ENCODE measurements around the gene SF1. TPM values are rescaled to one million over a fixed set of nuclear protein-coding genes. Genes with fewer than 3 reads are reported as not detected.
A peak's percentile ranks its signal among the peaks of the same experiment; 100 is the strongest.

SF1 gene
- total RNA-seq, 1 experiment from 2014 or later: 386 TPM

DNA sequence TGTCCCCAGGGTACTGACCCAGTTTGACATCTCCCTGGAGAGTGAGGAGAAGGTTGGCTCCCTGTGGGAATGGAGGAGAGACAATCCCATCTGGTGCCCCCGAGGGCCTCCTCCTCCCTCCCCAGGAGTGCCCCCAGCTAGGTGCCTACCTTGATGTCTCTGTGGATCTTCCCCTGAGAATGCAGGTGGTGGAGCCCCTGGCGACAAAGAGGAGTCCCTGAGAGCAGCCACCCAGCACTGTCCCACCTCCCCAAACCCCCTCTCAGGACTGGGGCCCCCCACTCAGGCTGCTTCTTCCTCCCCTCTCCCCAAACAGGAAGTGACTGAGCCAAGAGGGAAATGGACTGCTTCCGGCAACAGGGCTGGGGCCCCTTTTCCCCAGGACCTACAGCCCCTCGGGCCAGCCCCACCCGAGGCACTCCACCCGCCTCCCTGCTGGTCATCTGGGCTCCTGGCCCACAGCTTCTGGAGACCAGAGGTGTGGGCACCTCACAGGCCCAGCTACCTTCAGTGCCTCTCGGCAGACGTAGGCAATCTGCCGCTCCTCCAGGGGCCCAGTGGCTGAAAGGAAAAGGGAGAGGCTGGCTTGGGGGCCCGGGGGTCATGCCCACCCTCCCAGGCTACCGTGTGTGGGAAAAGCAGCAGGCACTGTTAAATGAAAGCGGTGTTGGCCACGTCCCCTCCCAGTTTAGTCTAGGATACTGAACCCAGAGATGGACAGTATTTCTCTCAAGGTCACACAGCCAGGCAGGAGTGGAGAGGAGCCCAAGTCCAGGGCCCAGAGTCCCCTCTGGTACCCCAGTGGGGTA is 23.4 kb upstream of the SF1 start:
- H3K27ac Mint-ChIP-seq (ENCODE audit: unreplicated experiment): no peak overlapping the region
- peaks cover 16% of the 10 kb centered on the region for H3K36me3 Mint-ChIP-seq (ENCODE audit: insufficient read depth, unreplicated experiment)
- ChIA-PET POLR2A (no interaction called here), CTCF (no interaction called here)
- TF ChIP-seq, protein P1, sequence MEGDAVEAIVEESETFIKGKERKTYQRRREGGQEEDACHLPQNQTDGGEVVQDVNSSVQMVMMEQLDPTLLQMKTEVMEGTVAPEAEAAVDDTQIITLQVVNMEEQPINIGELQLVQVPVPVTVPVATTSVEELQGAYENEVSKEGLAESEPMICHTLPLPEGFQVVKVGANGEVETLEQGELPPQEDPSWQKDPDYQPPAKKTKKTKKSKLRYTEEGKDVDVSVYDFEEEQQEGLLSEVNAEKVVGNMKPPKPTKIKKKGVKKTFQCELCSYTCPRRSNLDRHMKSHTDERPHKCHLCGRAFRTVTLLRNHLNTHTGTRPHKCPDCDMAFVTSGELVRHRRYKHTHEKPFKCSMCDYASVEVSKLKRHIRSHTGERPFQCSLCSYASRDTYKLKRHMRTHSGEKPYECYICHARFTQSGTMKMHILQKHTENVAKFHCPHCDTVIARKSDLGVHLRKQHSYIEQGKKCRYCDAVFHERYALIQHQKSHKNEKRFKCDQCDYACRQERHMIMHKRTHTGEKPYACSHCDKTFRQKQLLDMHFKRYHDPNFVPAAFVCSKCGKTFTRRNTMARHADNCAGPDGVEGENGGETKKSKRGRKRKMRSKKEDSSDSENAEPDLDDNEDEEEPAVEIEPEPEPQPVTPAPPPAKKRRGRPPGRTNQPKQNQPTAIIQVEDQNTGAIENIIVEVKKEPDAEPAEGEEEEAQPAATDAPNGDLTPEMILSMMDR (IDR thresholded peaks at IDR 0.05; ENCODE audit: insufficient read depth in 1 of 2, low read depth in 1 of 2, low read length in 1 of 2, severe bottlenecking in 1 of 2, unreplicated experiment in 1 of 2): no peak
- peaks cover 9% of the 10 kb centered on the region for H3K4me1 Mint-ChIP-seq (ENCODE audit: low read depth, unreplicated experiment)
- intact Hi-C loops (cut with micrococcal nuclease; ENCODE audit: unreplicated experiment): loop anchor here (2.0 to 5.0 kb wide), 3 partner anchors 23 to 91 kb away; partner anchors contain the start of genes CDC42BPG and SF1
- BruUV-seq (replicated peaks): no TSS peak
- Histone ChIP-seq H3K9me3 (no peaks in the 10 kb centered on the region), H3K36me3 (ENCODE audit: control insufficient read depth, insufficient read depth, low read length) (peaks cover 2% of the 10 kb centered on the region; the same call in 1 of the 2 replicates), H3K27me3 (replicated peaks; ENCODE audit: control insufficient read depth, insufficient read depth, low read length) (no peaks in the 10 kb centered on the region), H3K4me1 (peaks cover 20% of the 10 kb centered on the region), H3K4me3 (ENCODE audit: low read depth, low read length) (no peak overlapping the region)
- DNase-seq: no peak
- H3K9me3 Mint-ChIP-seq (ENCODE audit: unreplicated experiment): no peaks in the 10 kb centered on the region
- peak overlapping the region; percentile 87 for H3K4me3 Mint-ChIP-seq (ENCODE audit: unreplicated experiment)
- no peaks in the 10 kb centered on the region for H3K27me3 Mint-ChIP-seq (ENCODE audit: insufficient read depth, unreplicated experiment)

DNA sequence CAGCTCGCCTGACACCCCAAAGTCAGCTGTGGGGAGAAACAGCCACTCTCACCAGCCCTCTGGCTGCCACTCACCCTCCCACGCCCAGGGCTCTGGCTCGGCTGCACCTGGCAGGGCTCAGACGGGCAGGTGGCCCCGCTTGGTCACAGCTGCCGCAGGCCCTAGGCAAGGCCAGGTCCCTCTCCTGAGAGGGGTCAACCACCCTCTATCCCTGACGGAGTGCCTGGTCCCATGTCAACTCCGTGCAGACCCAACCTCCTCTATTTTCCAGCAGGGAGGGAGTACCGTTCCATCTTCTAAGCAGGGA is 22.8 kb upstream of the SF1 start:
- Histone ChIP-seq H3K9me3 (no peaks in the 10 kb centered on the region), H3K4me3 (ENCODE audit: low read depth, low read length) (no peak overlapping the region), H3K36me3 (ENCODE audit: control insufficient read depth, insufficient read depth, low read length) (peaks cover 2% of the 10 kb centered on the region; the same call in 1 of the 2 replicates), H3K4me1 (peaks cover 20% of the 10 kb centered on the region), H3K27me3 (replicated peaks; ENCODE audit: control insufficient read depth, insufficient read depth, low read length) (no peaks in the 10 kb centered on the region)
- ChIA-PET CTCF (no interaction called here), POLR2A (no interaction called here)
- no peak overlapping the region for H3K4me3 Mint-ChIP-seq (ENCODE audit: unreplicated experiment)
- intact Hi-C loops (cut with micrococcal nuclease; ENCODE audit: unreplicated experiment): loop anchor here (5.0 kb wide), 2 partner anchors 41 to 91 kb away; partner anchors contain the start of gene CDC42BPG
- TF ChIP-seq, protein P1 (IDR thresholded peaks at IDR 0.05; ENCODE audit: insufficient read depth in 1 of 2, low read depth in 1 of 2, low read length in 1 of 2, severe bottlenecking in 1 of 2, unreplicated experiment in 1 of 2): no peak
- peaks cover 9% of the 10 kb centered on the region for H3K4me1 Mint-ChIP-seq (ENCODE audit: low read depth, unreplicated experiment)
- DNase-seq: no peak
- H3K27ac Mint-ChIP-seq (ENCODE audit: unreplicated experiment): no peak overlapping the region
- no peaks in the 10 kb centered on the region for H3K9me3 Mint-ChIP-seq (ENCODE audit: unreplicated experiment)
- H3K27me3 Mint-ChIP-seq (ENCODE audit: insufficient read depth, unreplicated experiment): no peaks in the 10 kb centered on the region
- H3K36me3 Mint-ChIP-seq (ENCODE audit: insufficient read depth, unreplicated experiment): peaks cover 16% of the 10 kb centered on the region
- BruUV-seq (replicated peaks): no TSS peak

DNA sequence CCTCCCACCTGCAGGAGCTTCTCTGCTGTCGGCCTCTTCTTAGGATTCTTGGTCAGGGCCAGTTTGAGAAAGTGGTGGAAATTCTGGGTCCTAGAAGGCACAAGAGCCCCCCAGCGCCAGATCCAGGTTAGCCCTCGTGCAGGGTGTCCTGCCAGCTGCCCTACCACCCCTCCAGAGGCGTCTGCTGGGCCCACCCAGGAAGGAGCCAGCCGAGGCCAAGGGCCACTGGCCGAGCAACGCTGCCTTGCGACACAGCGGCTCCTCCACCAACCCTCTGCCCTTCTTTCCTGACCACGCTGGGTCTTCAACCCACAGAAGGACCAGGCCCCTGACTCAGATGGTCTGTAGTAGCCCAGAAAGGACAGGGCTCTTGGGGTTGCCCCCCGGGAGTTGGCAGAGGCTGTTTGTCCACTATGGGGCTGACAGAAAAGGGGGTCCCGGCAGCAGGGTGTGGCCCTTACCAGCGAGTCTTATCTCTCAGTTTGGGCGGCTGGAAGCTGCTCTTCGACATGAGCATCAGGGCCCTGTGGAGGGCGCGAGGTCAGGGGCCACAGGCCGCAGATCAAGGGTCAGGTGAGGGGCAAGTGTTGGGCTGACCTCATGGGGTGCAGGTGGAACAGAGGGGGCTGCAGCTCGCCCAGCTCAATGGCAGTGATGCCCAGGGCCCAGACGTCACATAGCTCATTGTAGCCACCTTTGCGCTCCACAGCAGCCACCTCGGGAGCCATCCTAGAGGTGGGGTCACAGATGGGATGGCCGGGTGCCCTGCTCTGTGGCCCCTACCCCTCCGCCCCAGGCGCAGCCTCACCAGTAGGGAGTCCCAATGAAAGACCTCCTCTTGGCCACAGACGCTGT is 22.2 kb upstream of the SF1 start:
- BruUV-seq (replicated peaks): no TSS peak
- POLR2A ChIA-PET: interaction anchor here (1.8 kb wide), 1 partner anchor 22 kb away, joined by 15 read pairs; the partner anchor contains the start of gene SF1
- TF ChIP-seq, protein P1 (IDR thresholded peaks at IDR 0.05; ENCODE audit: insufficient read depth in 1 of 2, low read depth in 1 of 2, low read length in 1 of 2, severe bottlenecking in 1 of 2, unreplicated experiment in 1 of 2): no peak
- H3K9me3 Mint-ChIP-seq (ENCODE audit: unreplicated experiment): no peaks in the 10 kb centered on the region
- Histone ChIP-seq H3K4me3 (ENCODE audit: low read depth, low read length) (no peak overlapping the region), H3K9me3 (no peaks in the 10 kb centered on the region), H3K4me1 (peaks cover 20% of the 10 kb centered on the region), H3K27me3 (replicated peaks; ENCODE audit: control insufficient read depth, insufficient read depth, low read length) (no peaks in the 10 kb centered on the region), H3K36me3 (ENCODE audit: control insufficient read depth, insufficient read depth, low read length) (peaks cover 2% of the 10 kb centered on the region)
- DNase-seq: no peak
- H3K27ac Mint-ChIP-seq (ENCODE audit: unreplicated experiment): no peak overlapping the region
- intact Hi-C loops (cut with micrococcal nuclease; ENCODE audit: unreplicated experiment): loop anchor here (5.0 kb wide), 2 partner anchors 42 to 92 kb away; partner anchors contain the start of gene CDC42BPG
- CTCF ChIA-PET: interaction anchor here (1.2 kb wide), 1 partner anchor 22 kb away, joined by 4 read pairs; the partner anchor contains the start of gene SF1
- H3K27me3 Mint-ChIP-seq (ENCODE audit: insufficient read depth, unreplicated experiment): no peaks in the 10 kb centered on the region
- no peak overlapping the region for H3K4me3 Mint-ChIP-seq (ENCODE audit: unreplicated experiment)
- peaks cover 9% of the 10 kb centered on the region for H3K4me1 Mint-ChIP-seq (ENCODE audit: low read depth, unreplicated experiment)
- peaks cover 11% of the 10 kb centered on the region for H3K36me3 Mint-ChIP-seq (ENCODE audit: insufficient read depth, unreplicated experiment)
